Measurements from ENCODE around the gene ELP2. TPM values are rescaled to one million over a fixed set of nuclear protein-coding genes. Genes with fewer than 3 reads are reported as not detected.

The ELP2 gene
- total and polyA plus RNA-seq, 2 donors from 2014 or later: 55.9 to 74.0 TPM

- Histone ChIP-seq H3K4me1 (ENCODE audit: control insufficient read depth in 2 of 3, insufficient read depth in 2 of 3, low read depth in 1 of 3, low read length in 3 of 3) (no peaks in the 10 kb centered on the region), H3K4me3 (ENCODE audit: low read length in 3 of 3) (no peak overlapping the region), H3K9me3 (ENCODE audit: control insufficient read depth in 2 of 3, insufficient read depth in 1 of 3, low read length in 3 of 3) (no peaks in the 10 kb centered on the region), H3K27me3 (ENCODE audit: control insufficient read depth, insufficient read depth, low read length) (no peaks in the 10 kb centered on the region), H3K27ac (ENCODE audit: low read depth in 2 of 2, low read length in 2 of 2) (no peak overlapping the region), H3K9ac (ENCODE audit: low read length in 3 of 3) (no peak overlapping the region), H3K36me3 (ENCODE audit: control insufficient read depth in 2 of 3, insufficient read depth in 3 of 3, low read length in 3 of 3) (peaks cover 2 to 14% (median 12%) of the 10 kb centered on the region in 3 donors)
- no peak for TF ChIP-seq CTCF (IDR thresholded peaks at IDR 0.05; ENCODE audit: borderline replicate concordance, extremely low read depth, insufficient read depth)
- FAIRE-seq (no peak), DNase-seq (peak in 2 of 5 donors; percentile 9 to 41)
- intact Hi-C loops (cut with DNase I): no loop called here
Measured at GRCh38 chr18:36179562-36180355, 50.1 kb downstream of the ELP2 start.

- H3K9me3 ChIP-seq (ENCODE audit: control insufficient read depth in 2 of 3, insufficient read depth in 1 of 3, low read length in 3 of 3): no peaks in the 10 kb centered on the region
- H3K4me3 ChIP-seq (ENCODE audit: low read length in 3 of 3): no peak overlapping the region
- H3K27ac ChIP-seq (ENCODE audit: low read depth in 2 of 2, low read length in 2 of 2): no peak overlapping the region
- H3K27me3 ChIP-seq (ENCODE audit: control insufficient read depth, insufficient read depth, low read length): no peaks in the 10 kb centered on the region
- H3K4me1 ChIP-seq (ENCODE audit: control insufficient read depth in 2 of 3, insufficient read depth in 2 of 3, low read depth in 1 of 3, low read length in 3 of 3): peaks cover 0 to 3% (median 0%) of the 10 kb centered on the region in 3 donors
- TF ChIP-seq CTCF (IDR thresholded peaks at IDR 0.05; ENCODE audit: borderline replicate concordance, extremely low read depth, insufficient read depth): no peak
- no peak for FAIRE-seq
- intact Hi-C loops (cut with DNase I): no loop called here
- DNase-seq: no peak
- H3K36me3 ChIP-seq (ENCODE audit: control insufficient read depth in 2 of 3, insufficient read depth in 3 of 3, low read length in 3 of 3): peaks cover 2 to 9% (median 3%) of the 10 kb centered on the region in 3 donors
- H3K9ac ChIP-seq (ENCODE audit: low read length in 3 of 3): no peak overlapping the region
Measured at GRCh38 chr18:36181441-36181840, 51.7 kb downstream of the ELP2 start.

- Histone ChIP-seq H3K4me1 (ENCODE audit: control insufficient read depth in 2 of 3, insufficient read depth in 2 of 3, low read depth in 1 of 3, low read length in 3 of 3) (peaks cover 0 to 3% (median 0%) of the 10 kb centered on the region in 3 donors), H3K27me3 (ENCODE audit: control insufficient read depth, insufficient read depth, low read length) (no peaks in the 10 kb centered on the region), H3K27ac (ENCODE audit: low read depth in 2 of 2, low read length in 2 of 2) (no peak overlapping the region), H3K9me3 (ENCODE audit: control insufficient read depth in 2 of 3, insufficient read depth in 1 of 3, low read length in 3 of 3) (no peaks in the 10 kb centered on the region), H3K9ac (ENCODE audit: low read length in 3 of 3) (no peak overlapping the region), H3K36me3 (ENCODE audit: control insufficient read depth in 2 of 3, insufficient read depth in 3 of 3, low read length in 3 of 3) (peaks cover 2 to 4% (median 3%) of the 10 kb centered on the region in 3 donors), H3K4me3 (ENCODE audit: low read length in 3 of 3) (no peak overlapping the region)
- FAIRE-seq (no peak), DNase-seq (no peak)
- TF ChIP-seq CTCF (IDR thresholded peaks at IDR 0.05; ENCODE audit: borderline replicate concordance, extremely low read depth, insufficient read depth): no peak
- intact Hi-C loops (cut with DNase I): no loop called here
Measured at GRCh38 chr18:36181898-36182506, 52.3 kb downstream of the ELP2 start.
